NCI-H1694 (cell line): ENCODE measurements around the gene LZTS3.
"Not testable (repeated sequence)": the region's sequence is repeated elsewhere in the genome, so short reads cannot be mapped to it uniquely, and the experiment has no call there.

Source experiments
- DNase-seq: peaks from one replicate; lab custom pipeline; 2025; lab: John Stamatoyannopoulos, UW

Gene LZTS3

GRCh38 chr20:3172933-3173609 is at the start of gene LZTS3:
Gene LZTS3 (minus strand): TSS chr20:3173549. CDS start chr20:3167163, 6,386 bp downstream.
- peak; percentile 75 for DNase-seq

- no peak for DNase-seq
Measured at GRCh38 chr20:3221398-3222226, 48.3 kb upstream of the LZTS3 start.

GRCh38 chr20:3218307-3218988 is 45.1 kb upstream of the LZTS3 start:
- peak; percentile 24 for DNase-seq

GRCh38 chr20:3215359-3215917 is 42.1 kb upstream of the LZTS3 start:
- DNase-seq = not testable (repeated sequence)

GRCh38 chr20:3213226-3213625 is 39.9 kb upstream of the LZTS3 start:
- DNase-seq = no peak

- no peak for DNase-seq
Measured at GRCh38 chr20:3210346-3210745, 37.0 kb upstream of the LZTS3 start.

DNA sequence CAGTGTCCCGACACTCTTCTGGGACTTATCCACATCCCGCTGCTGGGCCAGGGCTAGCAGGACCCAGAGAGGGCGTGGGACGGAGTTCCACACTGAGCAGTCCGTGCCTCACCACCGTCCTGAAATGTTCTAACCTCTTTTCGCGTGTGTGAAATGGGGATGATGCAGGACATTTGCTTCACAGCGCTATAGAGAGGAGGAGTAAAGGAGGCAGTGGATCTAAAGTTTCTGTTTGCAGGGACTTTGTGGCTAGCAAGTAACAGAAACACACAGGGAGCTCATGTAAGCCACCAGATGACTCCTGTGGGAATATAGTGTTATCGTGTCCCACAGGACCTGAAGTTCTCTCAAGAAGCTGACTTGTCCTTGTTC is 36.6 kb upstream of the LZTS3 start:
- no peak for DNase-seq

- no peak for DNase-seq
Measured at GRCh38 chr20:3209257-3209945, 36.1 kb upstream of the LZTS3 start, which contains the start of gene ITPA. Gene ITPA (plus strand): TSS chr20:3209498. CDS start chr20:3209552, 54 bp downstream.

- DNase-seq = no peak
Measured at GRCh38 chr20:3208786-3209256, 35.5 kb upstream of the LZTS3 start.

- DNase-seq = peak; percentile 76
Measured at GRCh38 chr20:3204124-3204794, 30.9 kb upstream of the LZTS3 start, which contains the start of gene DDRGK1. Gene DDRGK1 (minus strand): TSS chr20:3204682. CDS start chr20:3204627, 55 bp downstream.

DNA sequence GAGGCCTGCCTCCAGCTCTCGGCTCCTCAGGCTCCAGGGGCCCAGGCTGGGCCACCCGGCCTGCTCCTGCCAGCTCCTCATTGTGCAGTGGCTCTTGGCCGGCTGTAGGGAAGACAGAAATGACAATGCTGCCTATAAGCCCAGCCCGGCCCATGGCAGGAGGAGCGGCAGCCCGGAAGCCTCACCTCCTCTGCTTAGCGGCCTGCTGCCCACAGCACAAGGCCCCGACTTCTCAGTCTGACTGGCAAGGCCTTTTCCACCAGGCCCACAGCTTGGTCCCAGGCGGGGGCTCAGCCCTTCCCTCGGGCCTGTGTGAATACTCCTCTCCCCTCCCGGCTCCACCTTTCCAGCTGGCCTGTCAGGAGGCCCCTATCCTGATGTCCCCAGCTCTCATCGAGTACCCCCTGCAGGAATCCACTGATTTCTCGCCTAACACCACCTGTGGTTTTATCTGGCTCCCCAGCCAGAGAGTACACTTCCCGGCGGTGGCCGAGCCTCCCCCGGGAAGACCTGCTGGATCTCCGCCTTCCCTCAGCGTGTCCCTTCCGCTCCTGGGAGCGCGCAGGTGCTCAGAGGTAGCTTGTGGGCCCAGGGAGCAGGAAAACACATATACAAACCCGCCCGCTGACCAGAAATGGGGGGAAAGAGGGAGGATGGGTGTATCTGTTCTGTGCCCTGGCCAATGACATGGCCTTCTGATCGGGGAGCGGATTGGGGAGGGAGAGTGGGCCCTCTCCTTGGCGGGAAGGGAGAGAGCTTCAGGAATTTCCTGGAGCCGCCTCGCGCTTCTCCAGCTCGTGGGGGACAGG is 30.2 kb upstream of the LZTS3 start:
- DNase-seq = no peak

- DNase-seq = no peak
Measured at GRCh38 chr20:3202965-3203314, 29.6 kb upstream of the LZTS3 start.

DNA sequence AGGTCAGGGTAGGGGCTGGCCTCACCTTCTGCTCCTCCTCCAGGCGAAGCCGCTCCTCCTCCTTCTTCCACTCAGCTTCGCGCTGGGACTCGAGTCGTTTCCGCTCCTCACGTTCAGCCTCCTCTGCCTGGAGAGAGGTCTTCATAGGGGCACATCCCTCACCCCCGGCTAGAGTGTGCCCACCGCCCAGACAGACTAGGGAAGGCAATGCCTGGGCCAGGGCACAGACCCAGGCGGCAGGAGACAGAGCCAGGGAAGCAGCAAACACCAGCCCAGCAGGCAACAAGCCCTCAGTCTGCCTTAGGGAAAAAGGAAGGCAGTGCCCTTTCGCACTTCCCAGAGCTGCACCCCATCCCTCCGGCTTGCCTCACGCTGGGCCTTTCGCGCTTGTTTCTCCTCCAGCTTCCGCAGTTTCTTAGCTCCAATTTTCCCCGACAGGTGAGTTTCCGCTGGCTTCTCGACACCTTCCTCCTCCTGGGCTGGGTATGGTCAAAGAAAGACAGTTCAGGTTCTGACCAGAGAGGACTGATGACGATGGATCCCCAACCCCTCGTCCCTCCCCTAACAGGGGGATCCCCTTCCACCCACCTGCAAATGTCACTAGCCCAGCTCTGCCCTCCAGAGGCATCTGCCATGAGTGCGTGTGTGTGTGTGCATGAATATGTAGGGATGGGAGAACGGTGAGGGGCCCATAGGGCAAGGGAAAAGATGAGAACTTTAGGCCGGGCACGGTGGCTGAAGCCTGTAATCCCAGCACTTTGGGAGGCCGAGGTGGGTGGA is 26.8 kb upstream of the LZTS3 start:
- DNase-seq = no peak

GRCh38 chr20:3199206-3199605 is 25.9 kb upstream of the LZTS3 start:
- no peak for DNase-seq

DNA sequence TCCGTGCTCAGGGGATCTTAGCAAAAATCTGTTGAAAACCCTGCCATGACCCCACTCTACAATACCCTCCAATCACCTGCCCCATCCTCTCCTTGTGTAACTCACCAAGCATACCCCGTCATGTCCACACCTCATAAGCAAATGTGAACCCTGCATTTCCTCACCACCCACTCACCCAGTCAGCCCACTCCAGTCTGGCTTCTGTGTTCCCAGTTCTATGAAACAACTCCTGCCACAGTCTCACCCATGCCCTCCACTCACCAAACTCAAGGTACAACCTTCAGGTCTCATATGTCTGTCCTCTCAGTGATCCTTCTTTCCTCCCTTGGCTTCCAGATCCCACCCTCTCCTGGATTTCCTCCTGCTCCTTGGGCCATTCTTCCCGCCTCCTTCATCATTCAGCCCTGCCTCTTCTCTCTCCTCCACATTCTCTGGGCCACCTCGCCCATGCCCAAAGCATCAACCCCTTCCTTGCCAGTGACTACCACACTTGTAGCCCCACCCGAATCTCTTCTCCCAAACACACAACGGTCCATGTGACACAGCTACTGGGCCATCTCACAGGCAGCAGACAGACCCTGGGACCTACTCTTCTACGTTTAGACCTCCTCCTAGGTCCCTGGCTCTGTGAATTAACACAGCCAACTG is 22.4 kb upstream of the LZTS3 start:
- no peak for DNase-seq

- DNase-seq = no peak
Measured at GRCh38 chr20:3194617-3195280, 21.4 kb upstream of the LZTS3 start.

DNA sequence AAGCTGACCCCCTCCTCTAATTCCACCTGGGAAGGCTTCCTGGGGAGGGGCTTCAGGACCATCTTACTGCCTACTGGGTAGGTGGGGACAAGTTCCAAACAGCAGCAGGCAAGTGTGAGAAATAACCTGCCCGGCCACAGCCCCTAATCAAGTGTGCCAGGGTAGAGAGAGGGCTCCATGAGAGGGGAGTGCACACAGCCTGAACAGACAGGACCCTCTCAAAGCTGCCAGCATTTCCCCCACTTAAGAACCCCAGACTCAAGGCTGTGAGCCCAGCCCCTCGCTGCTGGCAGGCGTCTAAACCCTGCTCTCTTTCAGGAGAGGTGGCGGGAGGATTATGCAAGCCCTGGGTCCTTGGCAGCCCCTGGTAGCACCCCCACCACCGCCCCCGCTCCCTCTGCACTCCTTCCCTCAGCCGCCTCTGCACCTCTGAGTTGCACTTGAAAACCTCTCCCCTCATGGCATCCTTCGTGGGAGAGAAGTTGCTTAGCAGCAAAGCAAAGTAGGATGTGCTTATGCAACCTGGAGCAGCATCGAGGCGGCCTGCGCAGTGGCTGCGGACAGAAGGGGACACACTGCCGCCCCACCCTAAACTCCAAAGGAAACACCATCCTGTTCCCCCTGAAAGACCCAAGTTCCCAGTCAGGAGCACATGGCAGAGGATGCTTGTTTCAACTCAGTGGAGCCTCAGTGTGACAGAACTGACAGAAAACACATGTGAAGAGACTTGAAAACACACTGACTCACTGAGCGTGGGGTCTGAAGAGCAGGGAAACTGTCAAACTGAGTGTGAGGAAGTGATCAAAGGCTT is 20.7 kb upstream of the LZTS3 start:
- DNase-seq = no peak
